ENCODE measurements around the gene PAK5.

PAK5 gene

GRCh38 chr20:9595763-9596162, 243.1 kb downstream of the PAK5 start:
- Histone ChIP-seq H4K20me1 (no peaks in the 10 kb centered on the region), H3K4me2 (no peak overlapping the region), H3K9me3 (no peaks in the 10 kb centered on the region), H3K27me3 (no peaks in the 10 kb centered on the region), H3K4me1 (no peaks in the 10 kb centered on the region), H3K9ac (no peak overlapping the region), H3K4me3 (no peak overlapping the region), H3K36me3 (no peaks in the 10 kb centered on the region), H3K27ac (no peak overlapping the region)
- no peak for TF ChIP-seq Cebpa-rat (IDR thresholded peaks at IDR 0.05)

GRCh38 chr20:9594284-9594875, 244.5 kb downstream of the PAK5 start:
- Histone ChIP-seq H3K9me3 (no peaks in the 10 kb centered on the region), H3K27me3 (no peaks in the 10 kb centered on the region), H3K36me3 (no peaks in the 10 kb centered on the region), H3K4me3 (no peak overlapping the region), H4K20me1 (no peaks in the 10 kb centered on the region), H3K27ac (no peak overlapping the region), H3K4me2 (no peak overlapping the region), H3K4me1 (no peaks in the 10 kb centered on the region), H3K9ac (no peak overlapping the region)
- no peak for TF ChIP-seq Cebpa-rat (IDR thresholded peaks at IDR 0.05)

GRCh38 chr20:9592419-9592818, 246.5 kb downstream of the PAK5 start:
- Histone ChIP-seq H3K9ac (no peak overlapping the region), H3K4me3 (no peak overlapping the region), H3K4me2 (no peak overlapping the region), H3K9me3 (no peaks in the 10 kb centered on the region), H3K4me1 (no peaks in the 10 kb centered on the region), H3K27me3 (no peaks in the 10 kb centered on the region), H3K27ac (no peak overlapping the region), H3K36me3 (no peaks in the 10 kb centered on the region), H4K20me1 (no peaks in the 10 kb centered on the region)
- no peak for TF ChIP-seq Cebpa-rat (IDR thresholded peaks at IDR 0.05)

GRCh38 chr20:9591080-9591479, 247.8 kb downstream of the PAK5 start:
- no peak overlapping the region for H3K4me2 ChIP-seq
- no peak overlapping the region for H3K27ac ChIP-seq
- H3K4me1 ChIP-seq = no peaks in the 10 kb centered on the region
- no peaks in the 10 kb centered on the region for H3K27me3 ChIP-seq
- no peak for TF ChIP-seq Cebpa-rat (IDR thresholded peaks at IDR 0.05)
- no peaks in the 10 kb centered on the region for H3K36me3 ChIP-seq
- no peak overlapping the region for H3K9ac ChIP-seq
- no peak overlapping the region for H3K4me3 ChIP-seq
- no peaks in the 10 kb centered on the region for H3K9me3 ChIP-seq
- no peaks in the 10 kb centered on the region for H4K20me1 ChIP-seq

DNA sequence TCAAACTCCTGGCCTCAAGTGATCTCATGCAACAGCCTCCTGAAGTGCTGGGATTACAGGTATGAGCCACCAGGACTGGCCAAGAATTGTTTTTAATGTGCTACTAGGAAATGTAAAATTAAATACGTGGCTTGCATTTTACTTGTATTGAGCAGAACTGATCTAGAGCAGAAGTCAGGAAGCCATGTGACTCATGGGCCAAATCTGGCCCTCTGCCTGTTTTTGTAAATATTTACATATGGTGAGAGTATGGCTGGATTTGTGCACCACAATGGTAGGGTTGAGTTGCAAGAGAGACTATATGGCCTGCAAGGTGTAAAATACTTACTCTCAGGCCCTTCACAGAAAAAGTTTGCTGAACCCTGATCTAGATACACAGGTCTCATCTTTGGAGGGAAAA, 248.7 kb downstream of the PAK5 start:
- Histone ChIP-seq H3K27me3 (no peaks in the 10 kb centered on the region), H3K27ac (no peak overlapping the region), H3K4me3 (no peak overlapping the region), H3K9ac (no peak overlapping the region), H3K9me3 (no peaks in the 10 kb centered on the region), H3K4me2 (no peak overlapping the region), H3K36me3 (no peaks in the 10 kb centered on the region), H3K4me1 (no peaks in the 10 kb centered on the region), H4K20me1 (no peaks in the 10 kb centered on the region)
- no peak for TF ChIP-seq Cebpa-rat (IDR thresholded peaks at IDR 0.05)

DNA sequence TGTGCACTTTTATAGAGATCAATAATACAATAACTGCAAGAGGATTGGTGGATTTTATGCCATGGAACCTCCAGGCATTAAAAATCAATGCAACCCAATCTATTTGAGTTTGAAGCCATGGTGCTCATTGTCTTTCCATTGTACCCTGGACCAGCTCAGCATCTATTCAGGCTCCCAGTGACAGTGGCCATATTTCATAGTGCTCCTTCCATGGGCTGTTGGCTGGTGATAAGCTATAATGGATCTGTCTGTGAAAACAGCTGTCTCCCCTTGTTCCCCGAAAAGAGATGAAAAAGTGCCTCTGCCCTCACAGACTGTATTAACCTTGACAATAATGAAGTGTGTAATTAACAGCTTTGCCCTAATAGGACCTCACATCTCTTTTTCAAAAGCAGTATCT, 250.2 kb downstream of the PAK5 start:
- H3K27ac ChIP-seq = no peak overlapping the region
- no peaks in the 10 kb centered on the region for H4K20me1 ChIP-seq
- H3K27me3 ChIP-seq = no peaks in the 10 kb centered on the region
- no peaks in the 10 kb centered on the region for H3K4me1 ChIP-seq
- TF ChIP-seq Cebpa-rat (IDR thresholded peaks at IDR 0.05) = no peak
- H3K4me2 ChIP-seq = no peak overlapping the region
- H3K9ac ChIP-seq = no peak overlapping the region
- no peak overlapping the region for H3K4me3 ChIP-seq
- no peaks in the 10 kb centered on the region for H3K36me3 ChIP-seq
- no peaks in the 10 kb centered on the region for H3K9me3 ChIP-seq

- H3K4me1 ChIP-seq = peaks cover 12% of the 10 kb centered on the region
- H3K36me3 ChIP-seq = no peaks in the 10 kb centered on the region
- H3K4me2 ChIP-seq = no peak overlapping the region
- H3K27ac ChIP-seq = no peak overlapping the region
- H4K20me1 ChIP-seq = no peaks in the 10 kb centered on the region
- H3K9ac ChIP-seq = no peak overlapping the region
- TF ChIP-seq Cebpa-rat (IDR thresholded peaks at IDR 0.05) = no peak
- no peak overlapping the region for H3K4me3 ChIP-seq
- no peaks in the 10 kb centered on the region for H3K27me3 ChIP-seq
- no peaks in the 10 kb centered on the region for H3K9me3 ChIP-seq
Measured at GRCh38 chr20:9583151-9583550, 255.7 kb downstream of the PAK5 start.

GRCh38 chr20:9582137-9582536, 256.7 kb downstream of the PAK5 start:
- Histone ChIP-seq H3K27ac (no peak overlapping the region), H3K4me2 (no peak overlapping the region), H3K9me3 (no peaks in the 10 kb centered on the region)

DNA sequence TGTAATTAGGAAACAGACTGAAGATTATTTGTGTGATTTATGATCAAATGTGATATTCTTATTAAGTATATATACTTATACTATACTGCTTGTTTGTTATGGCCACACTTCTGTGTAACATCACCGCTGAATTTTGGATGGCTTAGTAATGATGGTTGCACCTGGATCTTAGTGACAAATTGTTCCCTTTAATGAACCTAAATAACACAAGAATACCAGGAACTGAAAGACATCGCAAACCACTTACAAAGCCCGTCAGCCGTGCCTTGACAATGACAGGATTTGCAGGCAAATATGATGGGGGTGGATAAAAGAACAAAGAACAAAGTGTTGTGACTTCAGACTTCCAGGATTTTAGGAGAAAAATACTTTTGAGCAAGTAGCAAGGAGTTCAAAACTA, 257.4 kb downstream of the PAK5 start:
- H3K9ac ChIP-seq = no peak overlapping the region
- H3K4me3 ChIP-seq = no peak overlapping the region
- H4K20me1 ChIP-seq = no peaks in the 10 kb centered on the region
- H3K4me2 ChIP-seq = no peak overlapping the region
- H3K4me1 ChIP-seq = peaks cover 15% of the 10 kb centered on the region
- no peaks in the 10 kb centered on the region for H3K9me3 ChIP-seq
- no peak for TF ChIP-seq Cebpa-rat (IDR thresholded peaks at IDR 0.05)
- no peaks in the 10 kb centered on the region for H3K27me3 ChIP-seq
- no peak overlapping the region for H3K27ac ChIP-seq
- no peaks in the 10 kb centered on the region for H3K36me3 ChIP-seq

More at GRCh38 chr20:9582137-9582536, 256.7 kb downstream of the PAK5 start:
- H3K9ac ChIP-seq = no peak overlapping the region
- H3K27me3 ChIP-seq = no peaks in the 10 kb centered on the region
- peaks cover 15% of the 10 kb centered on the region for H3K4me1 ChIP-seq
- H4K20me1 ChIP-seq = no peaks in the 10 kb centered on the region
- no peak overlapping the region for H3K4me3 ChIP-seq
- no peak for TF ChIP-seq Cebpa-rat (IDR thresholded peaks at IDR 0.05)
- H3K36me3 ChIP-seq = no peaks in the 10 kb centered on the region

- Histone ChIP-seq H3K4me2 (peak overlapping the region; percentile 23), H3K9ac (no peak overlapping the region), H3K4me1 (peaks cover 15% of the 10 kb centered on the region), H3K9me3 (no peaks in the 10 kb centered on the region), H4K20me1 (no peaks in the 10 kb centered on the region), H3K36me3 (no peaks in the 10 kb centered on the region), H3K4me3 (no peak overlapping the region), H3K27ac (no peak overlapping the region), H3K27me3 (no peaks in the 10 kb centered on the region)
- TF ChIP-seq Cebpa-rat (IDR thresholded peaks at IDR 0.05) = no peak
Measured at GRCh38 chr20:9578594-9578993, 260.3 kb downstream of the PAK5 start.

DNA sequence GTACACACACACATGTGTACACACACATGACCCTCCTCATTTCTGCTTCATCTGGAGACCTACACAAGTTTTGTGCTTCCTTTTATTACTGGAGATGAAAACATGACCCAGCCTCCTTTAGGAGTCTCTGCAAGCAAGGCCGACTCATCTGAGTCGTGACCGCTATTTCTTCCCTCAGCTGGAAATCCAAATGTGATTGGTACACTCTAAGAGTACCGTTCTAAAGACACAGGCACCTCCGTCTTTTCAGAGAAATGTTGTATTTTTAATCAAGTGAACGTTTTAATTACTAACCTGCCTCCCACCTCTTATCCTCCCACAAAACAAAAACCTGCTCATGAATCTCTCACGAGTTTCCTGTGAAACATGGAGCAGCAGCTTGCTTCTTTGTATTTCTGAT, 261.5 kb downstream of the PAK5 start:
- Histone ChIP-seq H3K9ac (no peak overlapping the region), H3K27me3 (no peaks in the 10 kb centered on the region), H3K9me3 (no peaks in the 10 kb centered on the region), H4K20me1 (no peaks in the 10 kb centered on the region), H3K4me3 (no peak overlapping the region), H3K36me3 (no peaks in the 10 kb centered on the region), H3K4me2 (no peak overlapping the region), H3K27ac (no peak overlapping the region), H3K4me1 (peaks cover 15% of the 10 kb centered on the region)
- no peak for TF ChIP-seq Cebpa-rat (IDR thresholded peaks at IDR 0.05)
